H1 (cell line): Measurements from ENCODE around the gene GNAT1. TPM values are rescaled to one million over a fixed set of nuclear protein-coding genes. Genes with fewer than 3 reads are reported as not detected.
A peak's percentile ranks its signal among the peaks of the same experiment; 100 is the strongest.

Experiments
- CTCF ChIA-PET: fragments of 300-600 bp; sonication (Branson Sonifier 250); formaldehyde crosslinking; loops from one replicate; lab custom pipeline; 2021; ENCODE audit not compliant: partially characterized antibody; lab: Charles Lee
- POLR2A ChIA-PET: fragments of 300-600 bp; sonication (Branson Sonifier 250); formaldehyde crosslinking; loops from one replicate; lab custom pipeline; 2021; ENCODE audit warnings: inconsistent platforms; ENCODE audit not compliant: partially characterized antibody; lab: Charles Lee
- DNase-seq, 2 experiments: peaks; one replicate each; pipeline versions ENCODE4 v3.0.0 to v3.0.0-alpha.2; 2010 to 2022; ENCODE audit warnings: low spot score in 2 of 2, low read depth in 1 of 2, mixed read lengths in 1 of 2
- FAIRE-seq: peaks from 2 replicates; lab custom pipeline; 2011; peaks lifted over from hg19 to GRCh38; lab: Jason Lieb, UNC
- H2AFZ ChIP-seq: 2 replicates; pipeline ENCODE4 v1.8.1; 2012; ENCODE audit warnings: low read length, inconsistent platforms
- H2AK5ac ChIP-seq: 2 replicates; pipeline ENCODE4 v1.6.1; 2013; ENCODE audit warnings: low read depth, low read length
- H2BK120ac ChIP-seq: replicated peaks from 2 replicates; pipeline ENCODE3; 2013; ENCODE audit warnings: low read depth, low read length, inconsistent platforms
- H2BK12ac ChIP-seq: 2 replicates; pipeline ENCODE4 v1.6.1; 2013; ENCODE audit warnings: low read depth, low read length
- H2BK15ac ChIP-seq: 2 replicates; pipeline ENCODE4 v1.6.1; 2013; ENCODE audit warnings: low read length
- H2BK20ac ChIP-seq: 2 replicates; pipeline ENCODE4 v1.6.1; 2013; ENCODE audit warnings: low read length
- H2BK5ac ChIP-seq: 2 replicates; pipeline ENCODE4 v1.6.1; 2013; ENCODE audit warnings: low read depth, low read length
- H3K14ac ChIP-seq: 2 replicates; pipeline ENCODE4 v1.6.1; 2013; ENCODE audit warnings: inconsistent platforms; ENCODE audit not compliant: insufficient read length
- H3K18ac ChIP-seq: 2 replicates; pipeline ENCODE4 v1.6.1; 2013; ENCODE audit warnings: low read length; ENCODE audit errors: extremely low read depth
- H3K23ac ChIP-seq: 2 replicates; pipeline ENCODE4 v1.6.1; 2013; ENCODE audit warnings: inconsistent platforms; ENCODE audit not compliant: insufficient read length
- H3K23me2 ChIP-seq: 2 replicates; pipeline ENCODE4 v1.6.1; 2013; ENCODE audit warnings: low read depth, low read length
- H3K27ac ChIP-seq: 2 replicates; pipeline ENCODE4 v1.6.1; 2011; ENCODE audit warnings: low read depth, low read length, inconsistent platforms
- H3K27me3 ChIP-seq, 4 experiments: replicated peaks in 1 of 4; 1 replicate in 1 of 4; 2 replicates in 3 of 4; pipeline versions ENCODE4 v1.6.1 to v1.8.1; 2011 to 2013; ENCODE audit warnings: low read length in 3 of 4, mild to moderate bottlenecking in 3 of 4, inconsistent platforms in 2 of 4, mixed read lengths in 2 of 4, moderate library complexity in 1 of 4; ENCODE audit not compliant: control insufficient read depth in 3 of 4, insufficient read depth in 3 of 4; ENCODE audit errors: extremely low read depth in 1 of 4
- H3K36me3 ChIP-seq, 4 experiments: 2 replicates each; pipeline versions ENCODE4 v1.6.1 to v1.8.1; 2011 to 2013; ENCODE audit warnings: mild to moderate bottlenecking in 4 of 4, low read length in 3 of 4, moderate library complexity in 2 of 4, control low read depth in 1 of 4, inconsistent platforms in 1 of 4; ENCODE audit not compliant: insufficient read depth in 4 of 4, control insufficient read depth in 2 of 4
- H3K4ac ChIP-seq: replicated peaks from 2 replicates; pipeline ENCODE3; 2013; ENCODE audit warnings: low read length, low read depth, mixed read lengths, inconsistent platforms; ENCODE audit not compliant: insufficient read length
- H3K4me1 ChIP-seq, 4 experiments: replicated peaks in 1 of 4; 1 replicate in 1 of 4; 2 replicates in 3 of 4; pipeline versions ENCODE4 v1.6.1 to v1.8.1; 2011 to 2013; ENCODE audit warnings: low read length in 3 of 4, inconsistent platforms in 2 of 4, mixed read lengths in 1 of 4; ENCODE audit not compliant: insufficient read depth in 4 of 4, control insufficient read depth in 3 of 4
- H3K4me2 ChIP-seq, 2 experiments: 2 replicates each; pipeline versions ENCODE4 v1.6.1 to v1.8.1; 2011 to 2013; ENCODE audit warnings: low read depth in 2 of 2, low read length in 2 of 2, control low read depth in 1 of 2, inconsistent platforms in 1 of 2, mild to moderate bottlenecking in 1 of 2; ENCODE audit not compliant: insufficient read depth in 1 of 2
- H3K4me3 ChIP-seq, 4 experiments: fragments of 200-600, 300-600 bp in 1 of 4; sonication (generic), shearing (Covaris generic), sonication (Bioruptor Twin) in 1 of 4; 2 replicates each; pipeline versions ENCODE4 v1.5.1 to v1.8.1; 2011 to 2016; ENCODE audit warnings: low read length in 4 of 4, low read depth in 3 of 4, control low read depth in 2 of 4, inconsistent platforms in 2 of 4, mild to moderate bottlenecking in 2 of 4, mixed read lengths in 1 of 4, moderate library complexity in 1 of 4; ENCODE audit not compliant: insufficient read depth in 2 of 4; ENCODE audit errors: extremely low read depth in 1 of 4
- H3K56ac ChIP-seq: replicated peaks from 2 replicates; pipeline ENCODE3; 2013; ENCODE audit warnings: low read depth, mild to moderate bottlenecking, mixed read lengths, low read length, inconsistent platforms; ENCODE audit not compliant: insufficient read length
- H3K79me1 ChIP-seq: 2 replicates; pipeline ENCODE4 v1.6.1; 2013; ENCODE audit warnings: low read depth, low read length, control low read depth
- H3K79me2 ChIP-seq, 2 experiments: 2 replicates each; pipeline versions ENCODE4 v1.6.1 to v1.8.1; 2012 to 2013; ENCODE audit warnings: low read length in 2 of 2, mild to moderate bottlenecking in 2 of 2, inconsistent platforms in 1 of 2; ENCODE audit not compliant: insufficient read depth in 2 of 2, control insufficient read depth in 1 of 2
- H3K9ac ChIP-seq, 4 experiments: replicated peaks in 1 of 4; 1 replicate in 1 of 4; 2 replicates in 3 of 4; pipeline versions ENCODE4 v1.6.1 to v1.8.1; 2011 to 2013; ENCODE audit warnings: low read depth in 3 of 4, low read length in 3 of 4, control low read depth in 2 of 4, mild to moderate bottlenecking in 2 of 4, moderate library complexity in 2 of 4, inconsistent platforms in 1 of 4; ENCODE audit errors: extremely low read depth in 1 of 4
- H3K9me3 ChIP-seq, 2 experiments: 2 replicates each; pipeline versions ENCODE4 v1.6.1 to v1.8.1; 2012 to 2013; ENCODE audit warnings: mild to moderate bottlenecking in 2 of 2, moderate library complexity in 2 of 2, control low read depth in 1 of 2, inconsistent platforms in 1 of 2, low read depth in 1 of 2, low read length in 1 of 2, mixed read lengths in 1 of 2; ENCODE audit not compliant: insufficient read depth in 2 of 2
- H4K20me1 ChIP-seq, 2 experiments: replicated peaks in 1 of 2; 2 replicates each; pipeline versions ENCODE3 to v1.8.1; 2011 to 2013; ENCODE audit warnings: inconsistent platforms in 2 of 2, low read length in 2 of 2, mild to moderate bottlenecking in 1 of 2; ENCODE audit not compliant: insufficient read depth in 2 of 2, control insufficient read depth in 1 of 2
- H4K5ac ChIP-seq: 2 replicates; pipeline ENCODE4 v1.6.1; 2013; ENCODE audit warnings: low read length, low read depth, mixed read lengths, inconsistent platforms; ENCODE audit not compliant: insufficient read length
- H4K8ac ChIP-seq: 2 replicates; pipeline ENCODE4 v1.8.0; 2013; ENCODE audit warnings: mild to moderate bottlenecking, moderate library complexity, low read length, inconsistent platforms; ENCODE audit not compliant: insufficient read depth; ENCODE audit errors: extremely low read depth
- H4K91ac ChIP-seq: replicated peaks from 2 replicates; pipeline ENCODE3; 2013; ENCODE audit warnings: low read length, mixed read lengths, inconsistent platforms; ENCODE audit not compliant: insufficient read length
- ASH2L ChIP-seq: fragments of 200-600, 300-600 bp; sonication (generic); IDR thresholded peaks from one replicate; pipeline ENCODE4 v1.7.1; 2017; ENCODE audit warnings: low read length
- BCL11A ChIP-seq, 2 experiments: IDR thresholded peaks; one replicate each; pipeline ENCODE4 v1.6.1; 2011; ENCODE audit warnings: low read depth in 2 of 2, low read length in 2 of 2, mild to moderate bottlenecking in 2 of 2
- MAFK ChIP-seq: IDR thresholded peaks from 2 replicates; pipeline ENCODE4 v1.6.1; 2012; ENCODE audit warnings: low read depth, mild to moderate bottlenecking, improper control_type of control experiment, low read length
- NANOG ChIP-seq: IDR thresholded peaks from 2 replicates; pipeline ENCODE4 v1.6.1; 2011; ENCODE audit warnings: low read length, low read depth, mild to moderate bottlenecking, inconsistent platforms; ENCODE audit not compliant: insufficient read depth, poor library complexity, severe bottlenecking
- SP2 ChIP-seq: IDR thresholded peaks from 2 replicates; pipeline ENCODE4 v1.6.1; 2012; ENCODE audit warnings: mild to moderate bottlenecking, low read length, inconsistent platforms
- TBP ChIP-seq: IDR thresholded peaks from 2 replicates; pipeline ENCODE4 v1.6.1; 2011; ENCODE audit warnings: low read depth, low read length, improper control_type of control experiment
- WGBS, 2 experiments: shearing (Covaris generic) in 1 of 2; methylation state at CpG; one replicate each; pipeline versions ENCODE4 v1.1.6 to v1.1.7; 2013 to 2015; ENCODE audit warnings: low lambda C conversion rate in 2 of 2, mixed read lengths in 2 of 2, inconsistent platforms in 1 of 2, low coverage in 1 of 2, missing lambda C conversion rate in 1 of 2; ENCODE audit not compliant: insufficient replicate concordance in 2 of 2, insufficient coverage in 1 of 2, insufficient read length in 1 of 2; ENCODE audit errors: extremely low coverage in 1 of 2, missing lambda C conversion rate in 1 of 2; 5-methylcytosine and 5-hydroxymethylcytosine counted together
- polyA plus RNA-seq, 7 experiments: library from polyadenylated mRNA; depleted of rRNA in 3 of 7; stranded (reverse) in 5 of 7; unstranded in 2 of 7; fragments of >200 nt in 5 of 7; fragments of 200-250 nt in 2 of 7; gene quantifications; 1 replicate in 5 of 7; 2 replicates in 1 of 7; 4 replicates in 1 of 7; pipeline versions ENCODE4 v1.2.1 to v1.2.3, GENCODE V29; 2011 to 2013; ENCODE audit warnings: missing spikeins in 2 of 7, mixed read lengths in 2 of 7
- total RNA-seq: library from RNA; stranded (reverse); fragmentation: NEBNext Ultra II Directional; extraction: Animal tissue kit (Norgen Biotek cat#: 25700); gene quantifications from 2 replicates; pipeline ENCODE4 v1.2.1, GENCODE V29; 2021

Gene GNAT1
- total and polyA plus RNA-seq, 2 of the 8 experiments (the other 6 are each of a cell fraction or from before 2014, with no cell fraction given): 0.08 TPM; not detected in 1

DNA sequence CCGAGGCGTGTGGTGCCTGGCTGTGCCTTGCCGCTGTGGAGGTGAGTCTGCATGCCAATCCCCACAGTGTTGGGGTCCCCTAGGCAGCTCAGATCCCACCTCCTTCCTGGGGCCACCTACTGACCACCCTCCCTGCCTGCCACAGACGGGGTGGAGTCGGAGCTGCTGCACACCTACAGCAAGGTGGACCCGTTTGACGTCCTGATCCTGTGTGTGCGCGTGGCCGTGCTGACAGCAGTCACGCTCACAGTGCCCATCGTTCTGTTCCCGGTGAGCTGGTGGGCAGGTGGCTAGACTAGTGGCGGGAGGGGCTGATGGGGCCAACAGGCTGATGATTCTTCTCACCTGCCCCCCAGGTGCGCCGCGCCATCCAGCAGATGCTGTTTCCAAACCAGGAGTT is 27.0 kb downstream of the GNAT1 start:
- no peaks in the 10 kb centered on the region for H3K36me3 ChIP-seq
- H3K4ac ChIP-seq: no peak overlapping the region
- FAIRE-seq (no peak), DNase-seq (no peak)
- no peak overlapping the region for H3K56ac ChIP-seq
- peak overlapping the region; percentile 2; the same call in 1 of the 2 replicates for H2BK15ac ChIP-seq
- H2BK5ac ChIP-seq: no peak overlapping the region
- H3K9me3 ChIP-seq: no peaks in the 10 kb centered on the region
- H3K4me3 ChIP-seq: no peak overlapping the region
- H2BK12ac ChIP-seq: no peak overlapping the region
- H3K79me2 ChIP-seq: no peaks in the 10 kb centered on the region
- H3K79me1 ChIP-seq: no peaks in the 10 kb centered on the region
- no peak overlapping the region for H3K23ac ChIP-seq
- no peak overlapping the region for H3K4me2 ChIP-seq
- H2BK20ac ChIP-seq: no peak overlapping the region
- ChIA-PET CTCF (interaction anchor here (0.9 to 48.1 kb wide), 7 partner anchors 9 to 106 kb away, joined by 3 to 2149 read pairs (median 52); partner anchors contain the start of genes GNAI2, GNAT1, HYAL3 and LSMEM2), POLR2A (interaction anchor here (1.2 to 2.5 kb wide), 5 partner anchors 13 to 47 kb away, joined by 3 to 8 read pairs (median 3); partner anchors contain the start of genes GNAI2 and SLC38A3)
- H4K5ac ChIP-seq: no peak overlapping the region
- 98% methylated on average over 16 of the region's 17 CpGs; no CpG with 5 or more reads in 1 of the 2 experiments for WGBS, 2 experiments
- H3K27ac ChIP-seq: no peak overlapping the region
- no peaks in the 10 kb centered on the region for H3K23me2 ChIP-seq
- no peak for TF ChIP-seq MAFK
- no peak for TF ChIP-seq ASH2L
- no peak for TF ChIP-seq BCL11A (IDR thresholded peaks at IDR 0.05; ENCODE audit: low read depth in 2 of 2, low read length in 2 of 2)
- TF ChIP-seq NANOG: no peak
- no peak for TF ChIP-seq SP2
- TF ChIP-seq TBP: no peak
- H4K8ac ChIP-seq: no peak overlapping the region; the same call in none of the 2 replicates
- H3K18ac ChIP-seq: no peak overlapping the region
- H3K9ac ChIP-seq: no peak overlapping the region
- H3K4me1 ChIP-seq: peaks cover 0 to 3% (median 1%) of the 10 kb centered on the region in 4 experiments; a peak in 5 of 7 replicates
- no peaks in the 10 kb centered on the region for H4K20me1 ChIP-seq
- H2BK120ac ChIP-seq: no peak overlapping the region
- peak overlapping the region; percentile 55 for H4K91ac ChIP-seq
- no peak overlapping the region for H2AK5ac ChIP-seq
- H3K14ac ChIP-seq: no peak overlapping the region
- no peak overlapping the region for H2AFZ ChIP-seq
- no peaks in the 10 kb centered on the region for H3K27me3 ChIP-seq
